Measurements from ENCODE around the gene VPS29.

DNA sequence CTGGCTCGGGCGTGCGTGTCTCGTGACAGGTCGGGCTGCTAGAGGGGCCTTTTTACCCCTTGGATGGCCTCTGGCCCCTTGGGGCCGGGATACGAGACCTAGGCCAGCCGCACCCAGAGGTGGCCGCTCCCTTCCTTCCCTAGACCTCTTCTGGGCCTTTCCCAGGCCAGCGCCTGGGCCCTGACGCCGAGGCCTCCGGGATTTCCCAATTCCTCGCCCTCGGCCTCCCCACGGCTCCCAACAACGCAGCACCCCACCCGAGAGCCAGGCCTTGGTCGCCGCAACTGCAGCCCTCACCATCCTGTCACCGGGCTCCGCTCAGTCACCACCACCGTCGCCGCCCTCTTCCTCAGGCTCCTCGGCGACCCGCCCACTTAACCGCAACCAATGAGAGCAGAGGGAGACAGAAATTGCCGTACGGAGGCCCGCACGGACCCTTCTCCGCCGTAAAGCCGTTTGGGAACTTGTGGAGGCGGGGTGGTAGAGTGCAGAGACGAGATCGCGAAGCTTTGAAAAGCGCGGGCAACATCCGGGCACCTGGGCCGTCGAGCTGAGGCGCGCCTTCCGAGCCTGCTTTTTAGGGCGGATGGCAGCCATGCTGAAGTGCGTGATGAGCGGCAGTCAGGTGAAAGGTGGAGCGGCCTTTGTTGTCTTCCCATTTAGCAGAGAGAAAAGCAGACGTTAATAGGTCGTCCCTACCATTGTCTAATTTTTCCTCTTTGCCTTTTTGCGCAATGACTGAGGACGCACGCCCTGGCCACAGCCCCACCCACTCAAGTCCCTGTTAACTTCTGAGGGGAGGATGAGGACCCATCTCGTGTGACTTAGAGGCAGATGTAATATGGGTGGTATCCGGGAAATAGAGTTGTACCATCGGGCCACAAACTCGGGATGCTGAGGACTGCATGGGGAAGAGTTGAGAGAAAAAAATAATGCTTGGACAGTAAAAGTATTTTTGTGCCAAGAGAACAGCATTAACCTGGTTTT, at the start of gene VPS29, which contains the start of gene RAD9B:
- TF ChIP-seq, protein P1, sequence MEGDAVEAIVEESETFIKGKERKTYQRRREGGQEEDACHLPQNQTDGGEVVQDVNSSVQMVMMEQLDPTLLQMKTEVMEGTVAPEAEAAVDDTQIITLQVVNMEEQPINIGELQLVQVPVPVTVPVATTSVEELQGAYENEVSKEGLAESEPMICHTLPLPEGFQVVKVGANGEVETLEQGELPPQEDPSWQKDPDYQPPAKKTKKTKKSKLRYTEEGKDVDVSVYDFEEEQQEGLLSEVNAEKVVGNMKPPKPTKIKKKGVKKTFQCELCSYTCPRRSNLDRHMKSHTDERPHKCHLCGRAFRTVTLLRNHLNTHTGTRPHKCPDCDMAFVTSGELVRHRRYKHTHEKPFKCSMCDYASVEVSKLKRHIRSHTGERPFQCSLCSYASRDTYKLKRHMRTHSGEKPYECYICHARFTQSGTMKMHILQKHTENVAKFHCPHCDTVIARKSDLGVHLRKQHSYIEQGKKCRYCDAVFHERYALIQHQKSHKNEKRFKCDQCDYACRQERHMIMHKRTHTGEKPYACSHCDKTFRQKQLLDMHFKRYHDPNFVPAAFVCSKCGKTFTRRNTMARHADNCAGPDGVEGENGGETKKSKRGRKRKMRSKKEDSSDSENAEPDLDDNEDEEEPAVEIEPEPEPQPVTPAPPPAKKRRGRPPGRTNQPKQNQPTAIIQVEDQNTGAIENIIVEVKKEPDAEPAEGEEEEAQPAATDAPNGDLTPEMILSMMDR (IDR thresholded peaks at IDR 0.05; ENCODE audit: control extremely low read depth in 1 of 3, insufficient read depth in 1 of 3, low read depth in 1 of 3, low read length in 3 of 3): no peak
- TF ChIP-seq ZNF274 (IDR thresholded peaks at IDR 0.05; ENCODE audit: borderline replicate concordance, extremely low read depth, low read length) (no peak), POLR2AphosphoS5 (IDR thresholded peaks at IDR 0.05; ENCODE audit: low read depth, low read length) (no peak), EGR1 (IDR thresholded peaks at IDR 0.05; ENCODE audit: borderline replicate concordance, low read depth, low read length) (peak; percentile 76), JUND (IDR thresholded peaks at IDR 0.05; ENCODE audit: low read length) (no peak)
- TF ChIP-seq, protein P2, sequence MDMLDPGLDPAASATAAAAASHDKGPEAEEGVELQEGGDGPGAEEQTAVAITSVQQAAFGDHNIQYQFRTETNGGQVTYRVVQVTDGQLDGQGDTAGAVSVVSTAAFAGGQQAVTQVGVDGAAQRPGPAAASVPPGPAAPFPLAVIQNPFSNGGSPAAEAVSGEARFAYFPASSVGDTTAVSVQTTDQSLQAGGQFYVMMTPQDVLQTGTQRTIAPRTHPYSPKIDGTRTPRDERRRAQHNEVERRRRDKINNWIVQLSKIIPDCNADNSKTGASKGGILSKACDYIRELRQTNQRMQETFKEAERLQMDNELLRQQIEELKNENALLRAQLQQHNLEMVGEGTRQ (IDR thresholded peaks at IDR 0.05; ENCODE audit: low read length): peak; percentile 34; the same call in 1 of the 2 replicates
